Panc1 (cell line): ENCODE results near the gene SFMBT1. TPM values are rescaled to one million over a fixed set of nuclear protein-coding genes. Genes with fewer than 3 reads are reported as not detected.

Experiments
- ATAC-seq: fragments of 200-7000 bp; cut with Tn5 transposase; 2 replicates; pipeline ENCODE4 v1.9.1; 2020; ENCODE audit warnings: mild to moderate bottlenecking, moderate library complexity
- BruUV-seq: library from RNA; stranded (reverse); fragments of 400-500 nt; replicated peaks from 2 replicates; lab custom pipeline; 2021; lab: Mats Ljungman, UMichigan
- CTCF ChIA-PET: fragments of 300-600 bp; sonication (Branson Sonifier 250); formaldehyde crosslinking; loops from one replicate; lab custom pipeline; 2022; ENCODE audit warnings: antibody characterized with exemption; lab: Charles Lee
- POLR2A ChIA-PET: fragments of 300-600 bp; sonication (Branson Sonifier 250); formaldehyde crosslinking; loops from one replicate; lab custom pipeline; 2022; ENCODE audit warnings: antibody characterized with exemption; lab: Charles Lee
- DNase-seq: peaks from one replicate; pipeline ENCODE4 v3.0.0-alpha.2; 2010; ENCODE audit warnings: low read depth, low spot score
- H3K27ac ChIP-seq: 2 replicates; pipeline ENCODE4 v1.5.1; 2011; ENCODE audit warnings: mild to moderate bottlenecking, low read length, inconsistent platforms
- H3K27me3 ChIP-seq: fragments of 200-500 bp; sonication (Bioruptor generic); 2 replicates; pipeline ENCODE4 v1.6.0; 2014; ENCODE audit warnings: low read length, inconsistent platforms; ENCODE audit not compliant: control insufficient read depth, insufficient read depth
- H3K36me3 ChIP-seq: fragments of 200-500 bp; sonication (Bioruptor generic); 2 replicates; pipeline ENCODE4 v1.5.1; 2014; ENCODE audit warnings: inconsistent platforms, mild to moderate bottlenecking, low read length, moderate library complexity; ENCODE audit not compliant: control insufficient read depth, insufficient read depth
- H3K4me1 ChIP-seq: 2 replicates; pipeline ENCODE4 v1.5.1; 2011; ENCODE audit warnings: inconsistent platforms, mild to moderate bottlenecking, low read length, moderate library complexity; ENCODE audit not compliant: control insufficient read depth, insufficient read depth
- H3K4me3 ChIP-seq, 2 experiments: 2 replicates each; pipeline ENCODE4 v1.5.1; 2011 to 2012; ENCODE audit warnings: low read depth in 2 of 2, low read length in 2 of 2, mild to moderate bottlenecking in 2 of 2, inconsistent platforms in 1 of 2, moderate library complexity in 1 of 2
- H3K9me3 ChIP-seq: fragments of 200-500 bp; sonication (Bioruptor generic); 2 replicates; pipeline ENCODE4 v1.5.1; 2014; ENCODE audit warnings: low read depth, mild to moderate bottlenecking, inconsistent platforms, low read length, moderate library complexity; ENCODE audit not compliant: control insufficient read depth, insufficient read depth
- POLR2AphosphoS5 ChIP-seq: IDR thresholded peaks from 2 replicates; pipeline ENCODE4 v1.6.1; 2012; ENCODE audit warnings: mild to moderate bottlenecking, low read depth, low read length, moderate library complexity
- SIN3A ChIP-seq: IDR thresholded peaks from 2 replicates; pipeline ENCODE4 v1.6.1; 2012; ENCODE audit warnings: low read depth, mild to moderate bottlenecking, low read length, moderate library complexity, borderline replicate concordance; ENCODE audit not compliant: insufficient read depth
- TCF7L2 ChIP-seq: IDR thresholded peaks from 2 replicates; pipeline ENCODE4 v1.6.1; 2011; ENCODE audit warnings: mild to moderate bottlenecking, low read depth, low read length, inconsistent platforms
- in situ Hi-C: cut with HindIII; loops from 2 replicates; pipeline ENCODE4 v1.10.0; 2016; ENCODE audit warnings: low sequenced_read_pairs, low pct_unique_long_range_greater_than_20kb
- intact Hi-C: fragments of 100-400 bp; cut with micrococcal nuclease; formaldehyde crosslinking; loops from one replicate; pipeline ENCODE4 v1.10.0; 2022; ENCODE audit not compliant: unreplicated experiment
- total RNA-seq: library from RNA; stranded (reverse); gene quantifications from one replicate; pipeline ENCODE4 v1.2.1, GENCODE V29; 2021; ENCODE audit not compliant: unreplicated experiment
- TF ChIP-seq, protein P1 (sequence below), 2 experiments: IDR thresholded peaks; 2 replicates each; pipeline ENCODE4 v1.6.1; 2011 to 2012; ENCODE audit warnings: low read depth in 2 of 2, control low read depth in 1 of 2, low read length in 1 of 2, mild to moderate bottlenecking in 1 of 2, moderate library complexity in 1 of 2; ENCODE audit not compliant: insufficient read depth in 1 of 2
- TF ChIP-seq, protein P2 (sequence below): fragments of 450-650 bp; IDR thresholded peaks from 2 replicates; pipeline ENCODE4 v1.5.1; 2017; ENCODE audit warnings: mild to moderate bottlenecking

Gene SFMBT1
- total RNA-seq, 1 experiment from 2014 or later, result 24.4 TPM

DNA sequence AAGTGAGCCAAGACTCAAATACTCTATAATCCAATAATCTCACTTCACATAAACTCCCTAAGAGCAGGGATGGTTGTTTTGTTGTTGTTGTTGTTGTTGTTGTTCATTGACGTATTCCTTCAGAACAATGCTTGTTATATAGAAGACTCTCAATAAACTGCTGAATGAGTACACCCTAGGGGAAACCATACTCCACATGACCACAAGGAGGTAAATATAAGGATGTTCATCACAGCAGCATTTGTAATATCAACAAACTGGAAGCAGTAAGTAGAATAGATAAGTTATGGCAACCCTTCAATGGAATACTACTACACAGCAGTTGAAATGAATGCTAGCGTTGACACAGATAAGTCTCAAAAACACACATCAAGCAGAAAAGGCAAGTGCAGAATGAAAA is 86.1 kb downstream of the SFMBT1 start:
- CTCF ChIA-PET, result no interaction called here
- Histone ChIP-seq H3K27ac (no peak overlapping the region), H3K4me3 (no peak overlapping the region), H3K4me1 (no peaks in the 10 kb centered on the region), H3K9me3 (no peaks in the 10 kb centered on the region), H3K36me3 (no peaks in the 10 kb centered on the region), H3K27me3 (no peaks in the 10 kb centered on the region)
- intact Hi-C loops, result no loop called here
- ATAC-seq (no peak), DNase-seq (no peak)
- BruUV-seq, result no TSS peak
- in situ Hi-C loops, result no loop called here
- POLR2A ChIA-PET, result no interaction called here
- TF ChIP-seq, protein P1, sequence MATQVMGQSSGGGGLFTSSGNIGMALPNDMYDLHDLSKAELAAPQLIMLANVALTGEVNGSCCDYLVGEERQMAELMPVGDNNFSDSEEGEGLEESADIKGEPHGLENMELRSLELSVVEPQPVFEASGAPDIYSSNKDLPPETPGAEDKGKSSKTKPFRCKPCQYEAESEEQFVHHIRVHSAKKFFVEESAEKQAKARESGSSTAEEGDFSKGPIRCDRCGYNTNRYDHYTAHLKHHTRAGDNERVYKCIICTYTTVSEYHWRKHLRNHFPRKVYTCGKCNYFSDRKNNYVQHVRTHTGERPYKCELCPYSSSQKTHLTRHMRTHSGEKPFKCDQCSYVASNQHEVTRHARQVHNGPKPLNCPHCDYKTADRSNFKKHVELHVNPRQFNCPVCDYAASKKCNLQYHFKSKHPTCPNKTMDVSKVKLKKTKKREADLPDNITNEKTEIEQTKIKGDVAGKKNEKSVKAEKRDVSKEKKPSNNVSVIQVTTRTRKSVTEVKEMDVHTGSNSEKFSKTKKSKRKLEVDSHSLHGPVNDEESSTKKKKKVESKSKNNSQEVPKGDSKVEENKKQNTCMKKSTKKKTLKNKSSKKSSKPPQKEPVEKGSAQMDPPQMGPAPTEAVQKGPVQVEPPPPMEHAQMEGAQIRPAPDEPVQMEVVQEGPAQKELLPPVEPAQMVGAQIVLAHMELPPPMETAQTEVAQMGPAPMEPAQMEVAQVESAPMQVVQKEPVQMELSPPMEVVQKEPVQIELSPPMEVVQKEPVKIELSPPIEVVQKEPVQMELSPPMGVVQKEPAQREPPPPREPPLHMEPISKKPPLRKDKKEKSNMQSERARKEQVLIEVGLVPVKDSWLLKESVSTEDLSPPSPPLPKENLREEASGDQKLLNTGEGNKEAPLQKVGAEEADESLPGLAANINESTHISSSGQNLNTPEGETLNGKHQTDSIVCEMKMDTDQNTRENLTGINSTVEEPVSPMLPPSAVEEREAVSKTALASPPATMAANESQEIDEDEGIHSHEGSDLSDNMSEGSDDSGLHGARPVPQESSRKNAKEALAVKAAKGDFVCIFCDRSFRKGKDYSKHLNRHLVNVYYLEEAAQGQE (IDR thresholded peaks at IDR 0.05; ENCODE audit: insufficient read depth in 1 of 2, low read depth in 2 of 2, low read length in 1 of 2), result no peak
- TF ChIP-seq SIN3A (no peak), POLR2AphosphoS5 (no peak), TCF7L2 (no peak)
- TF ChIP-seq, protein P2, sequence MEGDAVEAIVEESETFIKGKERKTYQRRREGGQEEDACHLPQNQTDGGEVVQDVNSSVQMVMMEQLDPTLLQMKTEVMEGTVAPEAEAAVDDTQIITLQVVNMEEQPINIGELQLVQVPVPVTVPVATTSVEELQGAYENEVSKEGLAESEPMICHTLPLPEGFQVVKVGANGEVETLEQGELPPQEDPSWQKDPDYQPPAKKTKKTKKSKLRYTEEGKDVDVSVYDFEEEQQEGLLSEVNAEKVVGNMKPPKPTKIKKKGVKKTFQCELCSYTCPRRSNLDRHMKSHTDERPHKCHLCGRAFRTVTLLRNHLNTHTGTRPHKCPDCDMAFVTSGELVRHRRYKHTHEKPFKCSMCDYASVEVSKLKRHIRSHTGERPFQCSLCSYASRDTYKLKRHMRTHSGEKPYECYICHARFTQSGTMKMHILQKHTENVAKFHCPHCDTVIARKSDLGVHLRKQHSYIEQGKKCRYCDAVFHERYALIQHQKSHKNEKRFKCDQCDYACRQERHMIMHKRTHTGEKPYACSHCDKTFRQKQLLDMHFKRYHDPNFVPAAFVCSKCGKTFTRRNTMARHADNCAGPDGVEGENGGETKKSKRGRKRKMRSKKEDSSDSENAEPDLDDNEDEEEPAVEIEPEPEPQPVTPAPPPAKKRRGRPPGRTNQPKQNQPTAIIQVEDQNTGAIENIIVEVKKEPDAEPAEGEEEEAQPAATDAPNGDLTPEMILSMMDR, result no peak

DNA sequence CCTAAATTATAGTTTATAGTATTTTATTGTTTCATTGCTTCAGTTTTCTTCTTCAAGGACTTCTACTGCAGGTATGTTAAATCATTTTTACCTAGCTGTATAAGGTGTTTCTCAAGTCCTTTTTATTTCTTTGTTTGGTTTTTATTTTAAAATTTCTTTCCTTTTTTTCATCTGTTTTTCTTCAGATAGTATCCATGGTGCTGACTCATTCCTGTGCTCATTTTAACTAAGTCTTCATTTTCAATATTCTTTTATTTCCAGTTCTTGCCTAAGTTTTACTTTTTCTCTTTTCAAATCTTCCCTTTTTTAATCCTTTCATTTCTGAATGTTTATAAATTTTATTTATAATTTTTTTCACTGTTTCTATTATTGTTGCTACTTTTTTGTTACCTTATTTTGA is 106.3 kb downstream of the SFMBT1 start:
- DNase-seq (no peak), ATAC-seq (no peak)
- Histone ChIP-seq H3K27ac (no peak overlapping the region), H3K9me3 (no peaks in the 10 kb centered on the region), H3K4me3 (no peak overlapping the region), H3K36me3 (no peaks in the 10 kb centered on the region), H3K4me1 (no peaks in the 10 kb centered on the region), H3K27me3 (no peaks in the 10 kb centered on the region)
- ChIA-PET CTCF (interaction anchor here (0.6 kb wide), 1 partner anchor 122 kb away, joined by 3 read pairs; no protein-coding TSS in a partner anchor), POLR2A (no interaction called here)
- in situ Hi-C loops, result no loop called here
- TF ChIP-seq POLR2AphosphoS5, result no peak
- no TSS peak for BruUV-seq
- intact Hi-C loops, result no loop called here

DNA sequence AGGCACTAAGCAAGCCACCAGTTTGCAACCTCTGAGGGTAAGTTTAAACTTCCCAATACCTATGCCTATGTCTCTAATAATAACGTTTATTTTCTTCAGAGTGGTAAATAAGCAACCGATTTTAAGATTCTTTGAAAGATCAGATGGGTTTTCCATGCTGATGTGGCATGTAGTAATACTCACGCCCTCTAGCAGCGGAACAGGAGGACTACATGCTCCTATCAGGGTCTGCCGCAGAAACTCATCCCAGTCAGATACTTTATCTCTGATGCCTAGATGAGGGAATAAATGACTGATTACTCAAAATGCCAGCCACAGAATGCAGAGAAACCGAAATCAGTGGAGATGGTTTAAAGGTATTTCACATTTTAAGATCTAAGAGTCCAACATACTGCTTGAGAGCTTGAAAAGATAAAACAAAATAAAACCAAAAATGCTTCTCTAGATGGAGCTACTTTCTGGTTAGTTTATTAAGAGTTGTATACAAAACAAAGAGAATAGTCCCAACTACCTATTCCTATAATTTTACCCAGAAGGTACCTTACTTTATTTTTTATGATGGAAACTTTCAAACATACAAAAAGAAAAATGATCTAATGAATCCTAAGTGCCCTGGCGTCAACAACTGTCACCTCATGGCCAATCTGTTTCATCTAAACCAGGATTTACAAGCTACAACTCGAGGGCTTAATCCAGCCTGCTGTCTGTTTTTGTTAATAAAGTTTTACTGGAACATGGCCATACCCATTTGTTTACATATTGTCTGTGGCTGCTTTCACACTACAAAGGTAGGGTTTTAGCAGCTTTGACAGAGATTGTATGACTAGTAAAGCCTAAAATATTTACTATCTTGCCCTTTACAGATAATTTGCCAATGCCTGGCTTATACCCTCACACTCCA is 111.0 kb downstream of the SFMBT1 start:
- ATAC-seq (peak; percentile 77; the same call in 1 of the 2 replicates), DNase-seq (peak; percentile 24)
- no peaks in the 10 kb centered on the region for H3K9me3 ChIP-seq
- no peak overlapping the region for H3K27ac ChIP-seq
- TF ChIP-seq, protein P2, result peak; percentile 81
- no peak for TF ChIP-seq SIN3A
- no peak overlapping the region for H3K4me3 ChIP-seq
- H3K36me3 ChIP-seq, result no peaks in the 10 kb centered on the region; the same call in 1 of the 2 replicates
- BruUV-seq, result no TSS peak
- ChIA-PET POLR2A (no interaction called here), CTCF (interaction anchor here (1.0 kb wide), 1 partner anchor 8 kb away, joined by 3 read pairs; no protein-coding TSS in a partner anchor)
- no peaks in the 10 kb centered on the region for H3K27me3 ChIP-seq
- intact Hi-C loops (no loop called here), in situ Hi-C loops (no loop called here)
- no peaks in the 10 kb centered on the region for H3K4me1 ChIP-seq
